K562 (cell line): ENCODE results near the gene SGPL1. TPM values are rescaled to one million over a fixed set of nuclear protein-coding genes. Genes with fewer than 3 reads are reported as not detected.

Experiments
- AFF1 ChIP-seq, 2 experiments: fragments of 450-650 bp; IDR thresholded peaks; 2 replicates each; pipeline ENCODE4 v1.6.1; 2018; ENCODE audit warnings: mild to moderate bottlenecking in 2 of 2, low read depth in 1 of 2; ENCODE audit not compliant: partially characterized antibody in 2 of 2
- ARHGAP35 ChIP-seq: fragments of 450-650 bp; IDR thresholded peaks from 2 replicates; pipeline ENCODE4 v1.6.1; 2018; ENCODE audit not compliant: partially characterized antibody
- CCNT2 ChIP-seq: IDR thresholded peaks from 2 replicates; pipeline ENCODE4 v1.6.1; 2011; ENCODE audit warnings: borderline replicate concordance, low read depth, mild to moderate bottlenecking, moderate library complexity, mixed read lengths, low read length; ENCODE audit not compliant: insufficient read length; ENCODE audit errors: extremely low read depth
- ETV5 ChIP-seq: sonication (generic); formaldehyde crosslinking; IDR thresholded peaks from 2 replicates; pipeline ENCODE4 v1.4.0; 2020; ENCODE audit warnings: low read depth, mild to moderate bottlenecking, missing genetic modification reagents
- GABPB1 ChIP-seq: sonication (generic); formaldehyde crosslinking; IDR thresholded peaks from 2 replicates; pipeline ENCODE4 v1.8.0; 2022; ENCODE audit warnings: mild to moderate bottlenecking, missing genetic modification reagents
- GATA2 ChIP-seq: sonication (generic); formaldehyde crosslinking; IDR thresholded peaks from 2 replicates; pipeline ENCODE4 v1.4.0; 2020; ENCODE audit warnings: mild to moderate bottlenecking, missing genetic modification reagents
- HMBOX1 ChIP-seq: sonication (generic); IDR thresholded peaks from 2 replicates; pipeline ENCODE4 v1.6.1; 2016
- HOXB6 ChIP-seq: fragments of 250-450 bp; sonication (Bioruptor Pico); IDR thresholded peaks from 2 replicates; pipeline ENCODE4 v1.5.1; 2022; ENCODE audit warnings: mild to moderate bottlenecking, borderline replicate concordance
- NEUROD1 ChIP-seq: fragments of 150-350 bp; IDR thresholded peaks from 2 replicates; pipeline ENCODE4 v1.6.1; 2014; ENCODE audit warnings: borderline replicate concordance, low read length, low read depth; ENCODE audit not compliant: partially characterized antibody
- PHB2 ChIP-seq: fragments of 450-650 bp; IDR thresholded peaks from 2 replicates; pipeline ENCODE4 v1.6.1; 2017; ENCODE audit warnings: low read depth
- PHF8 ChIP-seq: fragments of 200-600 bp; sonication (generic); IDR thresholded peaks from 2 replicates; pipeline ENCODE4 v1.6.1; 2012; ENCODE audit warnings: mixed run types, mild to moderate bottlenecking, inconsistent platforms, low read length, moderate library complexity, borderline replicate concordance
- POLR2G ChIP-seq: fragments of 200-400 bp; formaldehyde crosslinking; IDR thresholded peaks from 2 replicates; pipeline ENCODE4 v1.6.1; 2017; ENCODE audit warnings: low read depth, mild to moderate bottlenecking, antibody characterized with exemption, low read length, moderate library complexity
- RBFOX2 ChIP-seq: fragments of 200-400 bp; formaldehyde crosslinking; IDR thresholded peaks from 2 replicates; pipeline ENCODE4 v1.6.1; 2017; ENCODE audit warnings: low read depth, mild to moderate bottlenecking, low read length, moderate library complexity
- THRAP3 ChIP-seq: fragments of 450-650 bp; IDR thresholded peaks from 2 replicates; pipeline ENCODE4 v1.6.1; 2016; ENCODE audit warnings: mild to moderate bottlenecking, inconsistent platforms, borderline replicate concordance
- ZNF639 ChIP-seq, 2 experiments: fragments of 200-800 bp in 1 of 2; sonication (Bioruptor generic) in 1 of 2; sonication (generic) in 1 of 2; formaldehyde crosslinking in 1 of 2; IDR thresholded peaks in 1 of 2; conservative IDR thresholded peaks in 1 of 2; 2 replicates each; pipeline versions ENCODE4 v1.5.0 to v1.6.1; 2016 to 2020; ENCODE audit warnings: missing compliant biosample characterization in 1 of 2, missing genetic modification characterization in 1 of 2, missing genetic modification reagents in 1 of 2
- polyA plus RNA-seq, 8 experiments: library from polyadenylated mRNA; depleted of rRNA in 4 of 8; stranded (reverse) in 5 of 8; unstranded in 3 of 8; fragments of >200 nt; fragmentation: Nextera tagmentation in 2 of 8; fragmentation: Illumina TruSeq in 1 of 8; extraction: Ambion mirVana in 2 of 8; extraction: Trizol in 1 of 8; gene quantifications; 2 replicates each; pipeline versions ENCODE4 v1.2.1 to v1.2.3, GENCODE V29; 2011 to 2014; ENCODE audit warnings: inconsistent platforms in 1 of 8, missing spikeins in 1 of 8
- total RNA-seq, 7 experiments: library from RNA; depleted of rRNA in 6 of 7; stranded (reverse); fragments of >200 nt in 6 of 7; fragmentation: Illumina TruSeq in 2 of 7; extraction: Trizol in 2 of 7; gene quantifications; 2 replicates each; pipeline versions ENCODE4 v1.2.1 to v1.2.3, GENCODE V29; 2011 to 2021; ENCODE audit warnings: low replicate concordance in 1 of 7

SGPL1 gene
- total and polyA plus RNA-seq, 9 of the 15 experiments (the other 6 are each of a cell fraction or from before 2014, with no cell fraction given), result 6.0 to 18.0 (median 8.7) TPM

DNA sequence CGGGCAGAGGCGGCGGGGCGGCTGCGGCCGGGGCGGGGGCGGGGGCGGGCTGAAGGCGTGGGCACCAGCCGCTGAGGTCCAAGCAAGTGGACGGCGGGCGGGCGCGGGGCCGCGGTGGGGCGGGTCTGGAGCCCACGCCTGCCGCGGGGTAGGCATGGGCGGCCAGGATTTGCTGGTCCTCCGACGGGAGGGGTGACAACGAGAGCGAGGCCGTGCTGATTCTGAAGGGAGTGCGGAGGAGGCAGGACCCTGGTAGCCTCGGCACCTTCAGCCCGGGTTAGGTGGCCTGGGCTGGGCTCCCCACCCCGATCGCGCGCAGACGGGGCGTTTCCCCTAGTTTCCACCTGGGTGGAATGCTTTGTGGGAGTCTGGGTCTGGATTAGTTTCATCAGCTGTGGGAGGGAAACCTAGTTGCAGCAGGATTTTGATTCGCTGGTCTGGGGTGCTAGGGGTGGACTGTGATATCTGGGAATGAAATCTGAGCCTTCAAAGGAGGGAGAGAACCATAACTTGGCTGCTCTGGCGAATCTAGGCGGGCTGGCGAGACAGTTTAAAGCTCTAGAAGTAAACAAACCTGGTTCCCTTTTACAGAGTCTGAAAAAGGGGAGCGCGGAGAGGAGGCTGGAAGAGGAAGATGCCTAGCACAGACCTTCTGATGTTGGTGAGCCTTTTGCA is 609 bp downstream of the SGPL1 start (continued):
- TF ChIP-seq AFF1 (IDR thresholded peaks at IDR 0.05; ENCODE audit: low read depth in 1 of 2, partially characterized antibody in 2 of 2), result peak in 1 of 2 experiments; percentile 39
- TF ChIP-seq ZNF639 (CRISPR knock-in tag; conservative IDR thresholded peaks at IDR 0.05 in 1 of 2, IDR thresholded peaks at IDR 0.05 in 1 of 2), result 0 out of 4 replicates have a peak, but pooled peaks of 1 of the 2 experiments have one; percentile 52
- no peak for TF ChIP-seq THRAP3
- 0 out of 2 replicates have a peak, but pooled peaks have one; percentile 39 for TF ChIP-seq GABPB1 (CRISPR knock-in tag)
- no peak for TF ChIP-seq PHB2
- peak; percentile 13 for TF ChIP-seq CCNT2
- peak; percentile 59; the same call in 1 of the 2 replicates for TF ChIP-seq GATA2 (CRISPR knock-in tag)
- peak; percentile 60; the same call in 1 of the 2 replicates for TF ChIP-seq RBFOX2
- peak; percentile 41; the same call in 1 of the 2 replicates for TF ChIP-seq HMBOX1
- TF ChIP-seq POLR2G, result peak; percentile 15; the same call in 1 of the 2 replicates
- TF ChIP-seq ARHGAP35, result no peak
- TF ChIP-seq HOXB6 (CRISPR knock-in tag), result no peak
- TF ChIP-seq ETV5 (CRISPR knock-in tag), result no peak
- TF ChIP-seq NEUROD1, result peak; percentile 48
- TF ChIP-seq PHF8, result peak; percentile 40; the same call in 1 of the 2 replicates
